HG03196 (cell line): ENCODE data around the gene SPAG5.

Experiments
- ATAC-seq: cut with Tn5 transposase; IDR thresholded peaks from one replicate; pipeline ENCODE4 v1.9.1; 2021; ENCODE audit not compliant: unreplicated experiment

SPAG5 gene

DNA sequence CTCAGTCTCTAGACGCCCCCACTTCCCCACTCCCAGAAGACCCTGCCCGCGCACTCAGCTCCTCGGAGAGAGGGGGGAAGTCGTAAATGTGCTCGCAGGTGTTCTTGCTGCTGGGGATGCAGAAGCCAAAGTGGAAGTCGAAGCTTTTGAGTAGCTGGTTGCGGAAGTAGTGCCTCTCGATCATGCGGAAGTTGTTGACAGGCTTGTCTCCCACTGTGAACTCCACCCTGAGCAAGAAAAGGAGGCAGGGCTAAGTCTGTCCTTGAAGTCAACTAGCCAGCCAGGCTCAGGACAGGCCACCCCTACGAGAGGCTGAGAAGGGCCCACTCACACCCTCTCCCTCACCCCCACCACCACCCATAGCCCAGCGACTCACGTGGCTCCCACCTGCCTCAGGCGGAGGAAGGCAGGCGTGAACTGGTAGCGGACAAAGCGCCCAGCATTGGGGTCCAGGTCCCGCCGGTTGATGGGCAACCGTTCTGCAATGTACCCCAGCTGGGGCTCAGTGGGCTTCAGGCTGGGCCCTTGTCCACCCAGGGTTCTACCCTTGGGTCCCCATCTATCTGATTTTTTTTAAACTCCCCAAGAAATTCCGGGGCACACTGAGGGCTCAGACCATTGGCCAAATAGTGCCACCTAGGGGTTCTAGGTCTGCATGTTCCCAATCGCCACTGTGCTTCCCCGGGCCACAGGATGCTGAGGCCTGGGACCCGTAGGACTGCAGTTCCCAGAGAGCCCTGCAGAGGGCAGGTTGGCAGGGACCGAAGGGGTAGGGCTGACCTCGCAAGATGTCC lies 51.0 kb downstream of the SPAG5 start:
- ATAC-seq: no peak

DNA sequence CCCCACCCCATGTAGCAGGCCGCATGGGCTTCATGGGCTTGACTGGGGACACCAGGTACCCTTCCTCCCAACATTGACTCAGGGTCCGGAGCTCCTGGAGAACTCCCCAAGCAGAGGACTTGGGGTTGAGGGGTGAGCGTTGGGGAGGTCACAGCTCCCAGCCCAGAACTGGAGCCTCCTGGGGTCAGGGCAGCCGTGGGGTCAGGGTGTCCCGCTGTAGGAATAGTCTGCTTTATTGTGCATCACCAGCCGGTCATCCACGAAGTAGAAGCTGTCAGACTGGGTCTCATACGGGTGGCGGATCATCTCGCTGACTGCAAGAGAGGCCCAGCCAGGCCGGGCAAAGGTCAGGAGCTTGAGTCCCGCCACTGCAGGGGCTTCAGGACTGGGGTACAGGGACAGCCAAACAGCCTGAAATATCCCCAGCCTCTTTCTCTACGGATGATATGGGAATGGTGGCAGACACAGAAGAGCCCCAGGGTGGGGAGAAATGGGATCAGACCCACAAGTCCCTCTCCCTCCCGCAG lies 51.7 kb downstream of the SPAG5 start:
- no peak for ATAC-seq

DNA sequence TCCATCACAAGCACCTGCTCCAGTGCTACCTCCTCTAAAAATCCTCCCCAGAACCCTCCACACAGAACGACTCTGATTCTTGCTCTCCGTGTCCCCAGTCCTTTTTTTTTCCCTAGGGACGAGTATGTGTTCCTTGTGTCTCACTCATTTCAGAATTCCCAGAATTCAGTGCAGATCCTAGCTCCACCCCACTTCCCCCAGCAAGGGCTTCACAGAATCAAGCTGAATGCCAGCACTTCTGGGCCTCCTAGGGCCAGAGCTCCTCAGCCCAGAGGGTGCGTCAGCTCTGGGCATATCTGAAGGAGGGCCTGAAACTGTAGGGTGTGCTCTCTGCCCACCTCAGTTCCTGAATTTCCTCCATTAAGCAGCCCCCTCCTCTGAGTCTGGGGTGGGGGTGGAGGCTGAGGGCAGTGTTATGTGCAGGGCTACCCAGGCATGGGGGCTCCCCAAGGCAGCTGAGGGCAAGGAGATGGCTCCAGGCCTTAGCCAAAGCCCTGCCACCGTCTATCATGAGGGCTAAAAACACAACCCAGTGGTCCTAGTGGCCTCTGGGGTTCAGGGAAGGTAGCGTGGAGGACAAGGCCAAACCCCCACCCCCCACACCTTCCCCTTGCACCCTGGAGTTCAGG lies 52.9 kb downstream of the SPAG5 start:
- no peak for ATAC-seq

DNA sequence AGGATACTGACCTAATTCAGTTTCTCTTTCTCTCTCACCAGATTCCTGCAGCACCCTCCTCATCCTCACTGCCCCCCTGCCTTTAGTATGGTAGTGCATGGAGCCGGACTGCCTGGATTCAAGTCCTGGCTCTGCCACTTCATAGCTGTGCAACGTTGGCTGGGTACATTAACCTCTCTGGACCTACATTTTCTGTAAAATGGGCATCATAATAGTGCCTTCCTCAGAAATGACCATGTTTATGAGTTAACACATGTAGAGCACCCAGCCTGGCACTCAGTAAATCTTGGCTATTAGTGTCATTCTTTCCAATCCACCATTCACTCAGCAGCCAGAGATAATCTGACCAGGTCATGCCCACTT lies 53.7 kb downstream of the SPAG5 start:
- no peak for ATAC-seq

DNA sequence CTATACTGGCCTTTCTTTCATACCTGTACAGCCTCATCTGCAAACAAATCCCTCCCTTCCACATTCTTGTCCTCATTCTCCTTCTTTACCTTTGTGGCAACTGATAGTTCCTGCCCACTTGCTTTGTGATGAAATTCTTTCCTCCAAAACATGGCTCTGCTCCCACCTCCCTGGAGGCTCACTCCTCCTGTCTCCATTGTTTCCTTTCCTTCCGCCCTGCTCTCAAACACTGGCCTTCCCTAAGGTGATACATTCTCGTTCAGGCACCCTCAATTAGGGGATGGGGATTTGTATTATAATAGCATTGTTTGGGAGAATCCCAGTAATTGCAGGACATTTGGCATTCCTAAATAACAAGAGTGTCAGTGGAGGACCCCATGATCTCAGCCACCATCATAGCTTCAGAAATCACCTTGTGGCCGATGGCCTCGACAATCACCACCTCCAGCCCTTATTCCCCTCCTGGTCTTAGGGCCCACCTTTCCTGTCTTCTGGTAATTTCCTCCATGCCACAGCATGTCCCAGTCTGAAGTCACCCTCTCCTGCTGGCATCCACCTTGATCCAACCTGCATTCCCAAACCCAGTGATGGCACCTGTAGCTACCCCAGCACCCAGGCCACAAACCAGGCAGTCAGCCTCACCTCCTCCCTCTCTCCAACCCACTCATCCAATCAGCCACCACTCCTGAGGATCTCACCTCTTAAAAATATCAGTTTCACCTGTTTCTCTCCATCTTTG lies 54.3 kb downstream of the SPAG5 start:
- ATAC-seq: no peak

DNA sequence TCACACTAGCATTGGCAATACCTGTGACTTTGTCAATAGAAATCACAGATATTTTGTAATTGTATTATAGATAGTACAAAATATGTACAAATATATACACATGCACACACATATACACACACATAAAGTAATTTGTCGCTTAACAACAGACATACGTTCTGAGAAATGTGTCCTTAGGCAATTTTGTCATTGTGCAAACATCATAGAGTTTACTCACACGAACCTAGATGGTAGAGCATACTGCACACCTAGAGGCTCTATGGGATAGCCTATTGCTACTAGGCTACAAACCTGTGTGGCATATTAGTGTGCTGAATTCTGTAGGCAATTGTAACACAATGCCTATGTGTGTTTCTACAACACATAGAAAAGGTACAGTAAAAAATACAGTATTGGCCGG lies 57.4 kb downstream of the SPAG5 start:
- no peak for ATAC-seq

DNA sequence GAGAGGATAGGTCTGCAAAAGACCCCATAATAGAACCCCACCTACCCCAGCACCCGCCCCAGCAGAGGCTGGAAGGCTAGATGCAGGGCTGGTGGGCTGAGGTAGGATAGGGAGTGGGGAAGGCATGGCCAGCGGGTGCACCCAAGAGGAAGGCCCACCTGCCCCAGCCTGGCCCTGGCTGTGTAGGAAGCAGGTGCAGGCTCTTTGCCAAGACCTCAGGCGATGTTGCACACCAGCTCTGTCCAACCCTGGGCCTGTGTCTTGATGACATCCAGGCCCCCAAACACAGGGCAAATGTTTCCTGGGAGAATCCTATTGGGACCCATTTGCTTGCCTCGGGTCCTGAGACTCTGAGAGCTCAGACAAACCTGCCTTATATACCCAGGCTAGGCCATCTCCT lies 58.6 kb downstream of the SPAG5 start:
- ATAC-seq: no peak

DNA sequence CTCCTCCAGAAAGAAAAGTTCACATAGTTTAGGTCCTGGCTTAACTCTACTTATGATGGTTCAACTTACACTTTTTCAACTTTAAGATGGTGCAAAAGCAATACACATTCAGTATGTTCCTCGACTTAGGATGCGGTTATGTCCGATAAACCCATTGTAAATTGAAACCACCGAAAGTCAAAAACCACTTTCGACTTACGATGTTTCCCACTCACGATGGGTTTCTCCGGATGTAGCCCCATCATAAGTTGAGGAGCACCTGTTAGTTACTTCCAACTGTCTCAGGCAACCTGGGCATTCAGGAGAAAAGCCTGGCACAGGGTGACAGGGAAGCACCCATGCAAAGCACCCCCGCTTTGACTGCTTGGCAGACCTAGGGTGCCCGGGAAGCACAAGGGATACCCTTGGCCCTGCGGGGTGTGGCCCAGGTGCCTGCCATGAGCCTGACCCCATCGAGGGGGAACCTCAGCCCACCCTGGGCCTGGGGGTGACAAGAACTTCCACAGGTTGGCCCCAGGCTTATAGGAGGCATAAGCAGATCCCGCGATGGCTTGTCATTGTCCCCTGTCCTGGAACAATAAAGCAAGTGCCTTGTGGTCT lies 60.4 kb downstream of the SPAG5 start:
- no peak for ATAC-seq

DNA sequence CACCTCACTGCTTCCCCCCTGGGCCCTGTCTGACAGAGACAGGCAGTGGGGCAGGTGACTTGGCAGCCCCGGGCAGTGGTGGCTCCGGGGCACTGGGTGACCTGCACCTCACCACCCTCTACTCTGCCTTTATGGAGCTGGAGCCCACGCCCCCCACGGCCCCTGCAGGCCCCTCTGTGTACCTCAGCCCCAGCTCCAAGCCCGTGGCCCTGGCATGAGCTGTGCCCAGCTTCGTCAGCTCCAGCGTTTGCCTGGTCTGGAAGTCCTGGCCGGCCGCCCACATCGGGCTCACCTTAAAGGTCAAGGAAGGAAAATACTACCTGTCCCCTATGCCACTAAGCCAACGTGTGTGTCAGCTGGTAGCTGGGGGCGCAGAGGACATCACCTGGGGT lies 61.6 kb downstream of the SPAG5 start:
- ATAC-seq: no peak

DNA sequence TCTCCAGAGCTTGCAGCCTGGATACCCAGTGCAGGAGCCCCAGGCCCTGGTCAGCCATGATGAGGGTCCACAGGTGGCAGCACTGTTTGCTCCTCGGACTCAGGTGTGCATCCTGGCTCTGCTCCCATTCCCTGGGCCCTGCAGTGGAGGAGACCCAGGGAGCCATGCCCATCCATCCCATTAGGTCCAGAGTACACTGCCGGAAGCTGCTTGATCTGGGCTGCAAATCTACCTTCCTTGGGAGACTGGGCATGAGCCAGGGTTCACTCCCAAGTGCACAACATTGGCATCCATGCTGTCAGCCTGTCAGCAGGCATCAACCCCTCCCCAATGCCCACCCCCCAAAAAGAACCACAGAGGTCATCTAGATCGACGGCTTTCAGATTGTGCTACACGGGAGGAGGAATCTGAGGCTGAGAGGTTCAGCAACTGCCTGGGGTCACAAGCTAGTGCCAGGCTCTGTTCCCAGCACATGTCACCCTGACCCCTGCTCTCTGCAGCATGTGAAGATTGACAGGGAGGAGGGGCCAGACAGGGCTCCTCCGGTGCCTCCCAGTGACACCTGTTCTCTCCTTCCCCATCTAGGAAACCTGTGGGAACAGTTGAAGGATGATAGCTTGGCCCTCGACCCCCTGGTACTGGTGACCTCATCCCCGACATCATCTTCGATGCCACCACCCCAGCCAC lies 62.1 kb downstream of the SPAG5 start:
- no peak for ATAC-seq

DNA sequence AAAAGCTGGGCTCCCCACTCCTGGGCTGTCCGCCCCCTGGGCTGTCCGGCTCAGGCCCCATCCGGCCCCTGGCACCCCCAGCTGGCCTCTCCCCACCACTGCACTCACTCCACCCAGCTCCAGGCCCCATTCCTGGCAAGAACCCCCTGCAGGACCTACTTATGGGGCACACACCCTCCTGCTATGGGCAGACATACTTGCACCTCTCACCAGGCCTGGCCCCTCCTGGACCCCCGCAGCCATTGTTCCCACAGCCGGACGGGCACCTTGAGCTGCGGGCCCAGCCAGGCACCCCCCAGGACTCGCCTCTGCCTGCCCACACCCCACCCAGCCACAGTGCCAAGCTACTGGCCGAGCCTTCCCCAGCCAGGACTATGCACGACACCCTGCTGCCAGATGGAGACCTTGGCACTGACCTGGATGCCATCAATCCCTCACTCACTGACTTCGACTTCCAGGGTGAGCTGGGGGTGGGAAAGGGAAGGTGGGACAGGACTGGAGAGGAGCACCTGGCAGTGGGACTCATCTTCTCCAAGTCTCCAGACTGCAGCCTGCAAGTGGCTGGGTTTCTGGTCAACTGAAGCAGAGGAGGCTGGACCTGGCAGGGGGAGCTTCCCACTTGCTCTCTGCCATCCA lies 64.0 kb downstream of the SPAG5 start:
- ATAC-seq: no peak

DNA sequence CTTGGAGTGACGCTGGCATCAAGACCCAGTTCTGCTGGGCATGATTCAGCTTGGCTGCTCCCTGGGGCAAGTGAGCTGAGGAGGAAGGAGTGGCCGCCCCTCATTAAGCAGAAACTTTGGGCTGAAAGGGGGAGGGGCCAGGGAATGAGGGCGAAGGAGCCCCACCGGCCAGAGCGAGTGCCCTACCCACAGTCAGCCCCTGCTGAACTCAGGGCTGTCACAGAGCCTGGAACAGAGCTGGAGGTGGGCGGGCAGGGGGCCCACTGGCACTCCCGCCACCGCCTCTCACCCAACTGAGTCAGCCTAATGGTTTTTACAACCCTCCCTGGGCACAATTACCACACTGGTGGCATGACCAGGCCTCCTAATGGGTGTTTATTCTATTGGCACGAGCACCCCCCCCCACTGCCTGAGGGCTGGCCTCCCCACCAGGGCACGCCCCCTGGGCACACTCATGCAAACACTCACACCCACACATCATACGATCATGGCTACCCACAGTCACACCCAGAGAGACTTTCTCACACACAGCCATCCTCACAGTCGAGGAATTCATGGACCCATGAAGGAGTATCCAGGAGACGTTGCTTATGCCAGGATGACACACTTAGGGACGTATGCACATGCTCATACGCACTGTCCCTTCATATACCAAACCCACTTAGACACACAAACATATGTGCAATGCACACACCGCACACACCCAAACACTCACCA lies 65.6 kb downstream of the SPAG5 start:
- ATAC-seq: no peak

DNA sequence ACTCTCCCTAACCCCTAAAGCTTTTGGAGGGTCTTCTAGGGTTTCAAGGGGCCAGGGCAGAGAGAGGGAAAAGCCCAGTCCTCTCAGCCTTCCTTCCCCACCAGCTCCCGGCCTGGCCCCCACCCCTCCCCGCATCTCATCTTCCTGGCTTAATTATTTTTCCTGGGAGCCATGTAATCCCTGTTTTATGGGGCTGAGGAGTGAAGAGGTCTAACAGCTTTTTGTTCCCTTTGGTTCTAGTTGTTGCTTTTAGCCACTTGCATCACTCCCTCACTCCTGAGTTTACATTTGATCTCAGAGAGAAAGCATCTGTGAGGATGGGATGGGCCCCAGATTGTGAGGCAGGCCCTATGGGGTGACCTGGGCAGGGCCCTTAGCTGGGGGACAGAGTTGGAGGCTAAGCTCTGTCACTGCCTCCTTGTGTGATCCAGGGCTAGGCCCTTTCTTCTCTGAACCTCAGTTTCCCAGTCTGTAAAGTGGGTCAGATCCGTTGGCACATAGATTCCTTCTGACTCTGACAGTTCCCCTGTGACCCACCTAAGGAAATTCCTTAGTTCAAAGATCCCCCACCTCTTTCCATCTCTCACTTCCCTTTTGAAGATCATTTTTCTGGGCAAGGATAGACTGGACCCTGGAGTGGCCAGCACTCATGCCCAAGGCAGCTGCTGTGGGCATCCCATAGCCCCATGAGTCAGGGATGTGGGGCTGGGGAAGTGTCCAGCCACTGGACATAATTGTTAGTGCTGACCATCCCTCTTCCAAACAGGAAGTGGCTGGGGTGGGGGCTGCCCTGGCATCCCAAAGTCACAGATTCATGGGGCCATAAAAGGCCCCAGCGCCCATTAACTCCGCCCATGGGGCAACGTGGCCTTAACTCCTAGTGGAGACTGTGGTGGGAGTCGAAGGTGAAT lies 66.5 kb downstream of the SPAG5 start:
- ATAC-seq: no peak

DNA sequence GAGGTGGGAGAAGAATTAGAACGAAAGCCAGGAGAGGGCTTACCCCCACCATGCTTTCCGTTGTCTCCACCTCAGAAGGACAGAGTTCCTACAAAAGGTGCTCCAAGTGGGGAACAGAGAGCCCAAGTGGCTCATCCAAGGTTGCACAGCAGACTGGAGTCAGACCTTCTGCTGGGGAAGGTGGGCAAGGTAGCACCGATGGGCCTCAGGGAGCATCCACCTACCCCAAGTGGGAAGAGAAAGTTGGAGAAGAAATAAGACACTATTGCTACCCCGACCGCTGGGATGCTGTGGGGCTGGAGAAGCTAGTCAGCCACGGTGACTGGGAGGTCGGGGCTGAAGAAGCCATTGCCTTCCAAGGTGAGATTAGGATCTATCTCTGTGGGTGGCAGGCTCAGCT lies 67.9 kb downstream of the SPAG5 start:
- no peak for ATAC-seq

DNA sequence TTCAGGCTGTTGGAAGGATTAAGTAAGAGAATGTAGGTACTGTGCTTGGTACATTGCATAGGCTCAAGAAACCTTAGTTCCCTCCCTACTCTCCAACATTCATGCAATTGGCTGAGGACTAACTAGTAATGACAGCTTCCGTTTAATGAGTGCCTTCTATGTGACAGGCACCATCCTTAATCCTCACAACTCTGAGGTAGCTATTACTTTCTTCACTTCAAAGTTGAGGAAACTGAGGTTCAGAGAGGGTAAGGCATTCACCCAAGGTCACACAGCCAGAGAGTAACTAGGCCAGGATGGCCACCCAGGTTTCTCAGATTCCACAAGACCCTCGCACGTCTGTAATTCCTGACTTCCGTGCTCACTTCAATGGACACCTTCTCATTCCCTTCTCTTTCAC lies 68.6 kb downstream of the SPAG5 start:
- ATAC-seq: no peak

DNA sequence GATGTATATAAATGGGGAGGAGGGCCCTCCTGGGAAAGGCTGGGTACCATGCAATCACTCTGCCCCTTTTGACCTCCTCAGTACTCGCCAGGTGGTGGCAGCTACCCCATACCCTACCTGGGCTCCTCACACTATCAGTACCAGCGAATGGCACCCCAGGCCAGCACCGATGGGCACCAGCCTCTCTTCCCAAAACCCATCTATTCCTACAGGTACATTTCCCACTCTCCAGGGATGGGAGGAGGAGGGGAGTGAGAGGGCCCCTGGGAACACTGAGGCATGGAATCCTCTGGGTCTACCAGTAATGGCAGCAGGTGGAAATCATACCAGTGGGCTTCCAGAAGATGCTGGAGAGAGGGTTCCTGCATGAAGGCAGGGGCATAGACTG lies 69.8 kb downstream of the SPAG5 start:
- no peak for ATAC-seq

DNA sequence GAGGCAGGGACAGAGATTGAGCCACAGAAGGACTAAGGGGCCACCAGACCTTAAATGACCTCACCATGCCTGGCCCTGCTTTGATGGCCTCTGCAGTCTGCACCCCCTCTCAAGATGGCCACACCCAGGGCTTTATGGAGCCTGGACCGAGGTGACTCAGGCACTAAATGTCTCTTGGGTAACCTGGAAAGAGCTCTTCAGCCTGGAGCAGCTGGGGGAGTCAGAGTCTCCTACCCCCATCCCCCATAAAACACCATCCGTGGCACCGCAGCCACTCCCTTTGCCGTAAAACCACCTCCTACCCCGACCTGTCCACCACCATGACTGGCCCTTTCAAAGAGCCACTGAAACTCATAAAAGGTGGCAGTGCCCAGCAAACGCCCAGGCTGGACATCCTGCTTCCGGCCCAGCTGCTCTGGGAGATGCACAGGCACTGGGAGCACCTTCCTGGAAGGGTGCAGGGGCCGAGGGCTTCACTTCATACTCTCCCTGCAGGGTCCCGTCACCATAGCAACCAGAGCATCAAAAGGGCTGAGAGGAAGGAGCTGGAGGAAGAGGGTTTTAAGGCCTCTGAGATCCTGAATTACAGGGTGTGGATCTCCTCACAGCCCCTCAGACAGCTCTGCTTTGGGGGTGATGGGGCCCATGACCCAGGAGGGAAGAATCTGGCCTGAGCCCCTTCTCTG lies 70.4 kb downstream of the SPAG5 start:
- no peak for ATAC-seq

DNA sequence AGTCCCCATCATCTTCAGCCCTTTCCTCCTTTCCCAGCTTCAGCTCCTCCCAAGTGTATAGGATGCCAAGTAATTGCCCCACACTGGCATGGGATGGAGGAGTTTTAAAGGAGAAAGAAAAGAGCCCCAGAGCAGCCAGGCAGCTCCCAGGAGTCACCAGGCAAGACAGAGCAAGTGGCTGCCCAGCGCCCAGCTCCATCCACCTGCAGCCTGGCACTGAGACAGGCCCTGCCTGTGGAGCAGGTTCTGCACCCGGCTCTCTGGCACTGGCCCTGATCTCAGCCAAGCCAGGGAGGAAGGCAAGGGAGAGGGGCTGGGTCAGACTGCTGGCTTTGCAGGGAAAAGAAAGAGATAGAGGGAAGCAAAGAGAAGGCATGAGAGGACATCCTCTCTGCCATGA lies 71.0 kb downstream of the SPAG5 start:
- ATAC-seq: no peak
